ENCODE data around the gene CD302.
"Not testable (repeated sequence)": the region's sequence is repeated elsewhere in the genome, so short reads cannot be mapped to it uniquely, and the experiment has no call there.

The CD302 gene

GRCh38 chr2:159776321-159776720, 21.7 kb downstream of the CD302 start:
- no peak overlapping the region for H3K27ac Mint-ChIP-seq
- no peak overlapping the region for H3K4me3 Mint-ChIP-seq
- H3K9me3 Mint-ChIP-seq: no peaks in the 10 kb centered on the region
- no peaks in the 10 kb centered on the region for H3K27me3 Mint-ChIP-seq
- H3K36me3 Mint-ChIP-seq: peaks cover 6% of the 10 kb centered on the region
- no peak for ATAC-seq
- peaks cover 26% of the 10 kb centered on the region for H3K4me1 Mint-ChIP-seq

DNA sequence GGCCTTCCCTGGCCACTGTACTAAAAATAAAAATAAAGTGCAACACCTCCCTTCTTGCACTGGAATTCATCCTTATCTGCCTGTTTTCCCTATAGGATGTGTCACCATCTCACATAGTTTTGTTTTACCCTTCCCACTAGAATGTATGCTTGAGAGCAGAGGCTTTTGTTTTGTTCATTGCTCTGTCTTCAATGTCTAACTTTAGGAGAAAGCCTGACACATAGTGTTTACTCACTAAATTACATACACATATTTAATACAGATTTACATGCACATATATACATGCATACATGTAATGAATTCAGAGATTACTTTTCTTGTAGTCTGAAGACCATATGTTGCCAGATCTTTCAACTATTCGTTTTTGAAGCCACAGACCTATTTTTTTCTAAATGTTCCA, 23.0 kb downstream of the CD302 start:
- H3K4me3 Mint-ChIP-seq: no peak overlapping the region
- H3K27ac Mint-ChIP-seq: peak overlapping the region; percentile 57
- no peaks in the 10 kb centered on the region for H3K27me3 Mint-ChIP-seq
- no peak for ATAC-seq
- H3K4me1 Mint-ChIP-seq: peaks cover 22% of the 10 kb centered on the region
- H3K9me3 Mint-ChIP-seq: no peaks in the 10 kb centered on the region
- H3K36me3 Mint-ChIP-seq: peaks cover 6% of the 10 kb centered on the region

GRCh38 chr2:159774370-159774990, 23.5 kb downstream of the CD302 start:
- H3K4me1 Mint-ChIP-seq: peaks cover 17% of the 10 kb centered on the region
- no peak for ATAC-seq
- H3K36me3 Mint-ChIP-seq: peaks cover 6% of the 10 kb centered on the region
- peak overlapping the region; percentile 57 for H3K27ac Mint-ChIP-seq
- no peaks in the 10 kb centered on the region for H3K9me3 Mint-ChIP-seq
- H3K4me3 Mint-ChIP-seq: no peak overlapping the region
- no peaks in the 10 kb centered on the region for H3K27me3 Mint-ChIP-seq

DNA sequence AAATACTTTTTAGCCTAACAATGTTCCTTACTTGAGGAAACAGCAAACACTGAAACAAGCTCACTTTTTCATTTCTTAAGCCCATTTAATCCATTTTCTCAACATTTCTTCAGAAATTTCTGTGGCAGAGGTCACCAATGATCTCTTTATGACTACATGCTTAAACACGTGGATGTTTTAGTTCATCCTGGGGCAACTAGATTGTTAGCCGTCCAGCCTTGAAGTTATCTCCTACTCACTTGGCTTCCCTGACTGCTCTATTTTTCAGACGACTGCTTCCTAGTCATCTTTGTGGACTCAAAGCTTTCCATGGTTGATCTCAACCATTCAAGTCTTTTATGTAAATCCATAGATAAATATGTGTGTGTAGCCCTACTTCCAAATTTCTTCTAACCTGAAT, 24.1 kb downstream of the CD302 start:
- H3K27ac Mint-ChIP-seq: peak overlapping the region; percentile 57

GRCh38 chr2:159773426-159773825, 24.6 kb downstream of the CD302 start:
- Mint-ChIP-seq H3K9me3 (no peaks in the 10 kb centered on the region), H3K27me3 (no peaks in the 10 kb centered on the region), H3K27ac (no peak overlapping the region), H3K36me3 (peaks cover 6% of the 10 kb centered on the region), H3K4me3 (no peak overlapping the region), H3K4me1 (peaks cover 15% of the 10 kb centered on the region)
- ATAC-seq: no peak

More for the DNA sequence above, 24.1 kb downstream of the CD302 start:
- Mint-ChIP-seq H3K4me3 (no peak overlapping the region), H3K4me1 (peaks cover 15% of the 10 kb centered on the region), H3K27me3 (no peaks in the 10 kb centered on the region), H3K9me3 (no peaks in the 10 kb centered on the region), H3K36me3 (peaks cover 6% of the 10 kb centered on the region)
- no peak for ATAC-seq

- no peak for ATAC-seq
- Mint-ChIP-seq H3K4me3 (no peak overlapping the region), H3K4me1 (peaks cover 4% of the 10 kb centered on the region), H3K9me3 (no peaks in the 10 kb centered on the region), H3K27ac (no peak overlapping the region), H3K36me3 (peaks cover 33% of the 10 kb centered on the region), H3K27me3 (no peaks in the 10 kb centered on the region)
Observed at GRCh38 chr2:159769147-159769546, 28.9 kb downstream of the CD302 start.

DNA sequence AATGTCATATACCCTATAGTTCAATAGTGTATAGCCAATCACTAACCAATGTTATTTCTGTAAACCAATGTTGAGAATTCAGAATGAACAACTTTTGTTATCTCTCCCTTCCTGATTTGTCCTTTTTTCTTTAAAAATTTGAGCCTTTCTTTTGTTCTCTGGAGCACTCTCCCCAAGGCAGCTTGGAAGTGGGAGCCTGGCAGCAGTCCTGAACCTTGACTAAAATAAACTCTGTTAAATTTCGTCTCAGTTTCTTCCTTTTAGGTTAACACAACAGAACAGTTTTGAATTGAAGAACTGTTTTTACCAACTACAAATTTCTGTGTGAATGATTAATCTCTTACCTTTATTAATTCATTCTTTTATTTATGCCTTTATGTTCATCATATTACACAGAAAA, 35.9 kb downstream of the CD302 start:
- Mint-ChIP-seq H3K9me3 (no peaks in the 10 kb centered on the region), H3K4me3 (no peak overlapping the region), H3K27ac (no peak overlapping the region), H3K4me1 (no peaks in the 10 kb centered on the region), H3K36me3 (peaks cover 47% of the 10 kb centered on the region), H3K27me3 (no peaks in the 10 kb centered on the region)
- ATAC-seq: no peak

DNA sequence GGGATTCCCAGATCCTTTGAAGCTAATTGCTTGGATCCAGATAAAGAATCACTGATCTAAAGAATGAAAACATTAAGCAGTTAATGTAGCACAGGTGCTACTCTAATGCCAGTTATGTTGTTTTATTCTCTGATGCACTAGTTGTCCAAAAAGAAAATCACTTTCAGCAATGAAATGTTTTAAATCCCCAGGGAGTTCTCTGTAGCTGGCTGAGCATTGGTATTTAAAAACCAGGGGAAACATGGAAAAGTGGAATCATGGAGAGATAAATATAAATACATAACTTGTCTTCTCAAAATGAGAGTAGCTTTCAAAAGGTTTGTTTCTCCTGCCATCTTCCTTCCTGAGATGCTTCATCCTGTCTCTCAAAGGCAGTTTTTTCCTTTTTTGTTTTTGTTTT, 37.7 kb downstream of the CD302 start:
- ATAC-seq: no peak
- Mint-ChIP-seq H3K36me3 (peaks cover 32% of the 10 kb centered on the region), H3K4me3 (no peak overlapping the region), H3K9me3 (no peaks in the 10 kb centered on the region), H3K4me1 (no peaks in the 10 kb centered on the region), H3K27ac (no peak overlapping the region), H3K27me3 (no peaks in the 10 kb centered on the region)

DNA sequence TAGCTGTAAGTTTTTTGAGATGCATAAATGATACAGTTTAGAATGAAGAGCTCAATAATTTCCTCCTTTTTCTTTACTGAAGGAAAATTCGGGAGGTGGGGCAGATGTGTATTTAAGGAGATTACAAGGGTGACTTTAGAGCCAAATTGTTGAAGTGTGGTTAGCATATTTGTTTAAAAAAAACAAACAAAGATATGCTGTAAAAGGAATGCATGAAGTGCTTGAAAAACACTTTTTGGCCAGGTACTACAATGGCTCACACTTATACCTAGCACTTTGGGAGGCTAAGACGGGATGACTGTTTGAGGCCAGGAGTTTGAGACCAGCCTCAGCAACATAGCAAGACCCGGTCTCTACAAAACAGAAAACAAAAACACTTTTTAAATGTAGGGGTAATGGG, 38.4 kb downstream of the CD302 start:
- no peak overlapping the region for H3K4me3 Mint-ChIP-seq
- peaks cover 25% of the 10 kb centered on the region for H3K36me3 Mint-ChIP-seq
- H3K27me3 Mint-ChIP-seq: no peaks in the 10 kb centered on the region
- no peak overlapping the region for H3K27ac Mint-ChIP-seq
- no peak for ATAC-seq
- no peaks in the 10 kb centered on the region for H3K9me3 Mint-ChIP-seq
- H3K4me1 Mint-ChIP-seq: no peaks in the 10 kb centered on the region

DNA sequence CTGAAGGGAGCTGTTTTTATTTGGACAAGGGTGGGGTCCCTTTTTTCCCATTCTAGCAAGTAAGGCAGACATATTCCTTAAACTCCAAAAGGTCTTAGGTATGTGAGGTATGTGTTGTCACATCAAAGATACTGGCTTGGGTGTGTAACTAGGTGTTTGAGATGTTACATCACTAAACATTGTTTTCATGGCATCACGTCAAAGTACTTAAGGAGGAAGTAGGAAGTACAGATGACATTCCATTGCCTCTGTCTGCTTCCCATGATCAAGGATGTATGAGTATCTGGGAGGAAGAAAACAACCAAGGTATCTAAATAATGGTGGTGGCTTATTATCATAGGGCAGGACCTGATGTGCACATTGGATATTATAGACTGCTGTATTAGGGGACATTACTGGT, 39.3 kb downstream of the CD302 start:
- ATAC-seq: no peak
- no peak overlapping the region for H3K4me3 Mint-ChIP-seq
- peaks cover 22% of the 10 kb centered on the region for H3K36me3 Mint-ChIP-seq
- no peaks in the 10 kb centered on the region for H3K9me3 Mint-ChIP-seq
- no peaks in the 10 kb centered on the region for H3K4me1 Mint-ChIP-seq
- H3K27me3 Mint-ChIP-seq: no peaks in the 10 kb centered on the region
- H3K27ac Mint-ChIP-seq: no peak overlapping the region

GRCh38 chr2:159758239-159758638, 39.8 kb downstream of the CD302 start:
- no peak overlapping the region for H3K27ac Mint-ChIP-seq
- ATAC-seq: no peak
- H3K27me3 Mint-ChIP-seq: no peaks in the 10 kb centered on the region
- H3K4me1 Mint-ChIP-seq: no peaks in the 10 kb centered on the region
- H3K9me3 Mint-ChIP-seq: no peaks in the 10 kb centered on the region
- H3K4me3 Mint-ChIP-seq: no peak overlapping the region
- peaks cover 22% of the 10 kb centered on the region for H3K36me3 Mint-ChIP-seq

DNA sequence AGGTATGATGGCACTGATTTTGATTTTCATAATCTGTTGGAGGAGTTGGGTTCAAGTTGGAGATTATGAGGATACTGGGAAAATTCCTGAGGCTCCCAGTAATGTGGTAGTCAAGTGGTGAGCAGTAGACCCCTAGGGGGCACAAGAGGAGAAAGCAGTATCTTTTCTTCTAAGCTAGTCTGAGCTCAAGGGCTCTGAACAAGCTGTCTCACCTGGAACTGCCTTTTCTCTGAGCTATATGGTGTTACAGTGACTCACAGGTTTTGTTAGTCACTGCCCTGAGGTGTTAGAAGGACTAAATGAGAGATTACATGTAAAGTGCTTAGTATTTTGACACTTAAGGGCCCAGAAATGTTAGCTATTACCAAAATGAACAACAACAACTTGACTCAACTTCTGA, 42.2 kb downstream of the CD302 start:
- H3K4me3 Mint-ChIP-seq: no peak overlapping the region
- no peak for ATAC-seq

DNA sequence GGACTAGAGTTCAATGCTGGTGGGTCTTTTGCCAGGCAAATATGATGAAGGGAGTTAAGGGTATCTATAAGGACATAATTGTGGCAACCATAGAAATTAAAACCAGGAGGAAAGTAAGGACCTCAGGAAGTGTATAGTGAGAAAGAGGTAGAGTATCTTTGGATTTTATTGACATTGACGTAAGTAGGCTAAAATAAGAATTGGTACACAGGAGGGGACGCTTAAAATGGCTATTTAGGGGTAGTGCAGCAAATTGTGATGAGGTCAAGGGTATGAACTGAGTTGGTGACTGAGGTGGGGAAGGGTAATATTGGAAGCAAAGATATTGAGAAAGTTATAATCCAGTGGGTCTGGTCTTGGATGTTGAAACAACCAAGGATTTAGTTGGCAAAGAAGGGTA, 43.0 kb downstream of the CD302 start:
- Mint-ChIP-seq H3K9me3 (no peaks in the 10 kb centered on the region), H3K27me3 (no peaks in the 10 kb centered on the region), H3K36me3 (peaks cover 15% of the 10 kb centered on the region), H3K4me3 (no peak overlapping the region), H3K27ac (no peak overlapping the region), H3K4me1 (no peaks in the 10 kb centered on the region)
- no peak for ATAC-seq

More for the DNA sequence above, 42.2 kb downstream of the CD302 start:
- peaks cover 20% of the 10 kb centered on the region for H3K36me3 Mint-ChIP-seq
- no peaks in the 10 kb centered on the region for H3K27me3 Mint-ChIP-seq
- H3K9me3 Mint-ChIP-seq: no peaks in the 10 kb centered on the region
- H3K27ac Mint-ChIP-seq: no peak overlapping the region
- no peaks in the 10 kb centered on the region for H3K4me1 Mint-ChIP-seq

DNA sequence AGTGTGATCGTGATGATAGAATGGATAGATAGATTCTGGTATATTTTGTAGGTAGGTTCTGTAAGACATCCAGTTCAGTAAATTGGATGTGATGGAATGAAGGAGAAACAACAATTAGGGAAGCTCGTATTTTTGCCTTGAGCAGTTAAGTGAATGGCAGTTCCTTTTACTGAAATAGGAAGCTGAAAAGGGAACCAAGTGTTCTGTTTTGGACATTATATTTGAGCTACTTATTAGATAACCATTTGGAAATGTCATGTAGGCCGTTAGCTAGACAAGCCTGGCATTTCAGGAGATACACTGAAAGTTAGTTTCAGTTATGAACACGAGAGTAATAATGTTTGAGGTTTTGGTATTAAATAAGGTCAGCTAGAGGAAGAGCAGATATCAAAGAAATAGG, 44.2 kb downstream of the CD302 start:
- no peak overlapping the region for H3K27ac Mint-ChIP-seq
- no peaks in the 10 kb centered on the region for H3K27me3 Mint-ChIP-seq
- no peak for ATAC-seq

DNA sequence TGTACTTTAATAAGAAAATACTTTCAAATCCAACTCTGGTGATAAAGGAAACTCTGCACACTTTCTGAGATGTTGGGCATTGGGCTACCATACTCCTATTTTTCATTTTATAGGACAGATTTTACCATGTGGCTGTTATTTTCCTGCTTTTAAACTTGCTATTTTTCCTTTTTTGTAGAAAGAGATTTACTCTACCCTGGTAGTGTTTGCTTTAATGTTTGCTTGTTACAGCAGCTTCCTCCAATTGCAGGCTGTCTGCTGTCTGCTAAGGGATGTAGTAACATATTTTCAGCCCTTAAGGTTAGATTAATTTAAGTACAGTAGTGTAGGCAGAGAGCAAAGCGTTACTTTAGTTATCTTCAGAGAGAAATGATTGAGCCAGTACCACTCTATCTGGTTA, 47.1 kb downstream of the CD302 start:
- no peak for ATAC-seq
- no peak overlapping the region for H3K4me3 Mint-ChIP-seq
- no peaks in the 10 kb centered on the region for H3K4me1 Mint-ChIP-seq
- H3K27ac Mint-ChIP-seq: no peak overlapping the region
- H3K9me3 Mint-ChIP-seq: no peaks in the 10 kb centered on the region
- peaks cover 18% of the 10 kb centered on the region for H3K36me3 Mint-ChIP-seq
- no peaks in the 10 kb centered on the region for H3K27me3 Mint-ChIP-seq

More for the DNA sequence above, 44.2 kb downstream of the CD302 start:
- no peaks in the 10 kb centered on the region for H3K9me3 Mint-ChIP-seq
- H3K4me1 Mint-ChIP-seq: no peaks in the 10 kb centered on the region
- H3K36me3 Mint-ChIP-seq: peaks cover 17% of the 10 kb centered on the region
- no peak overlapping the region for H3K4me3 Mint-ChIP-seq

DNA sequence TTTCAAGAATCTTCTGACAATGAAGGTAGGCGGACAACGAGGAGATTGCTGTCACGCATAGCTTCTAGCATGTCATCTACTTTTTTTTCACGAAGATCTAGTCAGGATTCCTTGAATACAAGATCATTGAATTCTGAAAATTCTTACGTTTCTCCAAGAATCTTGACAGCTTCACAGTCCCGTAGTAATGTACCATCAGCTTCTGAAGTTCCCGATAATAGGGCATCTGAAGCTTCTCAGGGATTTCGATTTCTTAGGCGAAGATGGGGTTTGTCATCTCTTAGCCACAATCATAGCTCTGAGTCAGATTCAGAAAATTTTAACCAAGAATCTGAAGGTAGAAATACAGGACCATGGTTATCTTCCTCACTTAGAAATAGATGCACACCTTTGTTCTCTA, 49.9 kb downstream of the CD302 start:
- no peak overlapping the region for H3K4me3 Mint-ChIP-seq
- ATAC-seq: no peak
- peaks cover 43% of the 10 kb centered on the region for H3K36me3 Mint-ChIP-seq
- no peaks in the 10 kb centered on the region for H3K4me1 Mint-ChIP-seq
- H3K27me3 Mint-ChIP-seq: no peaks in the 10 kb centered on the region
- H3K9me3 Mint-ChIP-seq: no peaks in the 10 kb centered on the region
- no peak overlapping the region for H3K27ac Mint-ChIP-seq

DNA sequence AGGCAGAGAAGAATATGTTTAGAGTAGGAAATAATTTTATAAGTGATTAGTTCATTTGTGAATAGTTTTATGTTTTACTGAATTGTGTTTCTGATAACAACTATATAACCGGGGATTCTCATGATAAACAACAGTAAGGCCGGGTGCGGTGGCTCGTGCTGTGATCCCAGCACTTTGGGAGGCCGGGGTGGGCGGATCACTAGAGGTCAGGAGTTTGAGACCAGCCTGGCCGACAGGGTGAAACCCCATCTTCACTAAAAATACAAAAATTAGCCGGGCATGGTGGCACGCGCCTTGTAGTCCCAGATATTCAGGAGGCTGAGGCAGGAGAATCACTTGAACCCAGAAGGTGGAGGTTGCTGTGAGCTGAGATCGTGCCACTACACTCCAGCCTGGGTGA, 52.8 kb downstream of the CD302 start:
- not testable (repeated sequence) for H3K9me3 Mint-ChIP-seq, H3K27ac Mint-ChIP-seq, H3K27me3 Mint-ChIP-seq, ATAC-seq, H3K4me1 Mint-ChIP-seq, H3K4me3 Mint-ChIP-seq
- H3K36me3 Mint-ChIP-seq: peaks cover 54% of the 10 kb centered on the region
